ENCODE measurements around the gene ABR.

GRCh38 chr17:1077581-1077985, 102.2 kb downstream of the ABR start:
- TF ChIP-seq CTCF (IDR thresholded peaks at IDR 0.05; ENCODE audit: insufficient read depth, low read length) = no peak
- TF ChIP-seq GABPA (IDR thresholded peaks at IDR 0.05; ENCODE audit: low read depth) = no peak

Measured in HL-60 (cell line).